HG02678 (cell line): ENCODE measurements around the gene TDRD12.

Experiments
- ATAC-seq: cut with Tn5 transposase; IDR thresholded peaks from one replicate; pipeline ENCODE4 v1.9.1; 2021; ENCODE audit warnings: mild to moderate bottlenecking, moderate library complexity; ENCODE audit not compliant: unreplicated experiment

The TDRD12 gene

GRCh38 chr19:32800754-32801153, 81.2 kb downstream of the TDRD12 start:
- ATAC-seq: no peak

- ATAC-seq: no peak
Measured at GRCh38 chr19:32802840-32803239, 83.3 kb downstream of the TDRD12 start.

DNA sequence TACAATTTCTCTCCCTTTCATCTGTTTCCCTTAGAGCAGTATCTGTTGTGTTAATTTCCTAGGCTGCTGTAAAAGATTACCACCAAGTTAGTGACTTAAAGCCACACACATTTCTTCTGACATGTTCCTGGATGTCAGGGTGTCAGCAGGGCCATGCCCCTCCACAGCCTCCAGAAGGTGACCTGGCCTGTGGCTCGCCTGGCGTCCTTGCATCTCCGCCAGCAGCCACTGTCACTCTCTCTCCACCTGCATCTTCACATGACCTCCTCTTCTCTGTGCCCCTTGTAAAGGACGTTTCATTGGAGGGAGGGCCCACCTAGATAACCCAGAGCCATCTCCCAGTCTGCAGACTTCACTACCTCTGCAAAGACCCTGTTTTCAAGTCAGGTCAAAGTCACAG, 88.7 kb downstream of the TDRD12 start:
- no peak for ATAC-seq

- no peak for ATAC-seq
Measured at GRCh38 chr19:32809254-32809653, 89.7 kb downstream of the TDRD12 start.

GRCh38 chr19:32809754-32810153, 90.2 kb downstream of the TDRD12 start:
- no peak for ATAC-seq

DNA sequence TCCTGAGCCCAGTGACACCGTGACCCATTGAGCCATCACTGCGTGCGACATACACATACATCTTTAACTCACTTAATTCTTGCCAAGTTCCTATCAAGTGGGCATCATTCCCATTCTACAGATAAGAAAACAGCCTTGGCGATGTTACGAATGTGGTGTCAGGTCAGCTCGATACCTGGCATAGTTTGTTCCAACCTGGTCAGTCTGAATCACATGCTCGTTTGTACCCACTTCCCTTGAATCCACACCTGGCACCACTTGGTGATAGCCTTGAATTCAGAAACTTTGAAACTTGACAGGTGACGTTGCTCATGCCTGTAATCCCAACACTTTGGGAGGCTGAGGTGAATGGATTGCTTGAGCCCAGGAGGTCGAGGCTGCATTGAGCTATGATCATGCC, 90.9 kb downstream of the TDRD12 start:
- no peak for ATAC-seq

GRCh38 chr19:32811151-32811550, 91.6 kb downstream of the TDRD12 start:
- no peak for ATAC-seq

- no peak for ATAC-seq
Measured at GRCh38 chr19:32812036-32812435, 92.5 kb downstream of the TDRD12 start.

- ATAC-seq: no peak
Measured at GRCh38 chr19:32812571-32812970, 93.0 kb downstream of the TDRD12 start.

GRCh38 chr19:32813862-32814425, 94.4 kb downstream of the TDRD12 start:
- no peak for ATAC-seq

- ATAC-seq: no peak
Measured at GRCh38 chr19:32814624-32815023, 95.1 kb downstream of the TDRD12 start.

GRCh38 chr19:32816555-32817099, 97.1 kb downstream of the TDRD12 start:
- no peak for ATAC-seq

GRCh38 chr19:32817569-32818476, 98.3 kb downstream of the TDRD12 start:
- no peak for ATAC-seq

GRCh38 chr19:32818536-32818935, 99.0 kb downstream of the TDRD12 start:
- no peak for ATAC-seq

GRCh38 chr19:32819419-32820400, 100.1 kb downstream of the TDRD12 start:
- no peak for ATAC-seq

DNA sequence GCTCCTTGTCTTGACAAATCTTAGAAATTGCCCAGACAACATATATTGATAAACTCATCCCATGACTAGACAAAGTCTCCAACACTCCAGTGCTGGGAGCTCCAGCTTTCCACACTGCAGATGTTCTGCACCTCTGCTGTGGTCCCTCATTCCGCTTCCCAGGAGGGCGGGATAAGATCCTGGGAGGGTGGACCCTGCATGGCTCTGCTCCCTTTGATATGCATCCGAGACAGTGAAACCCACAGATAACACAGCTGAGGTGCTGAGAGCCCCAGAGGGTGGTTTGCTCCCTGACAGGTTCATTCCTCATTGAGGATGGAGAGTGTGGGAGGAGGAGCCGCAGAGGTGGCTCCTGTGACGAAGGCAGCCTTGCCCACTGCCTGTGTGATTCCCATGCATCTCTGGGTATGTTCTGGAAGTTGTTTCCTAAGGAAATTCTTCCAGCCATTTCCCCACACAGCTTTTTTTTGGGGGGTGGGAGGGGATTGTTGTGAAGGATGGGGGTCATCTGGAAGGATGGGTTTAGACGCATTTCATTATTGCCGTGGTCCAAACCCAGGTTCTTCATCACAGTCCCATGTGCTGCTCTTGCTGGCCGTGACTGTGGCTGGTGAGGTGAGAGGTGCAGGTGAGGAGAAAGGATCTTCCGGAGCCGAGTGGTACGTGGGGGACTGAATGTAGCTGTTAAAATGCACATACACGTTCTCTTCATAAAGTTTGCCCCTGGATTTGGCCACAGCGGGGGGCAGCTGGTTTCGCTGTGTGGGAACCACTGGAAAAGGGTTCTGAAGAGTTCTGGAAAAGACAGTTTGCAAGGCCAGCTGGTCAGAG, 103.6 kb downstream of the TDRD12 start:
- ATAC-seq: no peak

DNA sequence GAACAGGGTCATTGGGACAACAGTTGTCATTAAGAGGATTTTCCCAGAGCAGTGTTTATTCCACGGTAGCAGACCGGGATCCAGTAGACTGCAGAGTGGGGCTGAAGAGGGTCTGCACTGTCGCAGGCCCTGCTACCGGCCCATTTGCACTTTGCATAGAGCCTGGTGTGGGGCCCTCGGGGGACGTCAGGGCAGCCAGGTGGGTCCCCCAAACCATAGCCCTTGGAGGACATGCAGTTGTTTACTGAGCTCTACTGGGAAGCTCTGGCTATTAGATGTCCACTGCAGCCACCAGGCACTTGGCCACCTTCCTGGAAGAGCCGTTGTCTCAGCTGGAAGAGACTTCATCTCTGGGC, 104.2 kb downstream of the TDRD12 start:
- no peak for ATAC-seq

DNA sequence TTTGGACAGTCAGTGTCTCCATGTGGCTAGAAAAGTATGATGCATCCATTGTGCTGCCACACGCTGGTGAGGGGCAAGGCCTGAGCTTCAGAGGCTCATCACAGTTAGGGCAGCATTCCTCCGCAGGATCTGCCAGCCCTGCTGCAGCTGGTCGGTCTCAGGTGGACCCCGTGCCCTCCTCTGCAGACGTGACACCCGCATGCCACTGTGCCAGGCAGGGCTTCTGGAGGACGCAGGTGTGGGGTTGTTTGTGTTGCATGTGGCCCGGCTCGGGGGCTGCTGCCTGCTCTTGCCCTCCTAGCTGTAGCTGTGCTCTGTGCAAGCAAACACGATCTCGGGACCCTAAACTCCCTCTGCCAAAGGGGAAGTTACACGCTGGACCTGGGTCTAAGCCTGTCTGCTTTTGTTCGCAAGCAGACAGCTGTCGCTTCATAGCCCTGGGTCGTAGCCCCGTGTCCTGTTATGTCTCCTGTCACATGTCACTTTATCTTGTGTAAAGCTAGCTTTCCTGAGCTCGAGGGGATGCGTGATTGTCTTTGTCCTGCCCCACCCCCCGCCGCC, 104.7 kb downstream of the TDRD12 start:
- no peak for ATAC-seq

- no peak for ATAC-seq
Measured at GRCh38 chr19:32824916-32825608, 105.5 kb downstream of the TDRD12 start.
